ENCODE measurements around the gene CLK4.

The CLK4 gene

DNA sequence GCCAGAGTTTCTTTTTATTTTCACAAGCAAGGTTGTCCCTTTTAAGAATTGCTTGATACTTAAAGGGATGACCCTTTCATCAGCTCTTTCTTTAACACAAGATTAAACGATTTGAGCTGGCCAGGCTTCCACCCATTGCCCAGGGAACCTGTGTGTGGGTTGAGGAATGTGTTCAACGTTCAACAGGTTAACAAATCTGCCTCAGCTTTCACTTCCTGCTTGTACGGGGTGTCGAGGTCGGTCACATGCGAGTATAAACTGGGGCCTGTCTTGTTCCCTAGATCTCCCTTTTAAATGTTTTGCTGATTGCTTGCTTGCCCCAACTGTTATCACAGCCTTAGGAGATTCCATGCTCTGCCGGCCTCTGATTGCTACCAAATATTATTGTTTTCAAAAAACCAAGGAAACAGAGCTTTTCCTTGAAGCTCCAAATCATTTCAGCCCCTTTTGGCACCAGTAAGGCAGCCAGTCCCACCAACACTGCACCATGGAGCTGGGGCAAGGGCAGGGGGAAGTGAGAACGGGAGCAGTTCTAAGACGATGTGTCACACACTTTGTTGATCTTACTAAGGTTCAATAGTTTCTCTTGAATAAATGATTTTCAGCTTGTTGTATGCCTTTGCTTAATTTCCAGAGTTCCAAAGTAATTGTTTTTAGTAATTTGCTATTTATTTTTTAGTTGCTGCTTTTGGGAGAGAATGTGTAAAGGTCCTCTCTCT, 10.7 kb upstream of the CLK4 start:
- no peak for DNase-seq (ENCODE audit: low spot score)

- DNase-seq (ENCODE audit: low spot score): no peak
Observed at GRCh38 chr5:178632285-178632684, 5.4 kb upstream of the CLK4 start.

DNA sequence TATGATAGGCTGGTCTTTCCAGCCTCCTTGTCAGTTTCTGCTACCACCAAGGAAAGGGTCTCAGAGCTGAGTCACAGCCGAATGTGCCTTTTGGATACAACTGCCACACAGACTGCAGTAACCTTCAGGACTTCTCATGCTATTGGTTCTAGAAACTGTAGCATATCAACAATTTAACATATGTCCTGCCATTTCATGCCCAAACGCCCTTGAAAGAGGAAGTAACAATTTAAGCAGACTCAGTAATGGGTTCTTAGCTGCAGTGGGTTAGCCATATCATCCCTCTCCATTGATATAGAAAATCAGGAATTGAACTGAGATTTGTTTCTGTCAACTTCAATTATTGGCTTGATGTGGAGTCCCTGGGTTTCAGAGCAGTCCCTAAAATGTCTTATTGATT, 4.1 kb upstream of the CLK4 start:
- no peak for DNase-seq (ENCODE audit: low spot score)

DNA sequence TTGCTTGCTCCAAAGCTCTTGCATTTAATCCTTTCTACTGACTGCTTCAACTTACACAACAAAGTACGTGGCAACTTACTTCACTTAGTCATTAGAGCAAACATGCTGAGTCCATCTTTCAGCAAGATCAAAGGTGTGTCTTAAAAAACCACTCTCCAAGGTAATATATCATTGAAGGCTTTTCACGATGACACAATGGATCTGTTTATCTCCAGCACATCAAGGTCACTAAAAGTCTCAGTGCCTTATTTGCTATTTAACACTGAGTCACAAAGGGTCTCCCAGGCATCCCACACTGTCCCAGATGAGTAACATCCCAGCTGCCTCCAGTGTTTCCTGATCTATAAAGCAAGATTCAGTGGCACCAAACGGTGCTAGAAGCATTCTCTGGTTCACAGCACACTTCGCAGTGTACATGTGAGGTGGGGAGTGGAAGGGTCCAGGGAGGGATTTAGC, 3.7 kb upstream of the CLK4 start:
- DNase-seq (ENCODE audit: low spot score): no peak

- no peak for DNase-seq (ENCODE audit: low spot score)
Observed at GRCh38 chr5:178627259-178627598, 379 bp upstream of the CLK4 start.

GRCh38 chr5:178625679-178626483, 969 bp downstream of the CLK4 start:
- DNase-seq (ENCODE audit: low spot score): peak; percentile 34

DNA sequence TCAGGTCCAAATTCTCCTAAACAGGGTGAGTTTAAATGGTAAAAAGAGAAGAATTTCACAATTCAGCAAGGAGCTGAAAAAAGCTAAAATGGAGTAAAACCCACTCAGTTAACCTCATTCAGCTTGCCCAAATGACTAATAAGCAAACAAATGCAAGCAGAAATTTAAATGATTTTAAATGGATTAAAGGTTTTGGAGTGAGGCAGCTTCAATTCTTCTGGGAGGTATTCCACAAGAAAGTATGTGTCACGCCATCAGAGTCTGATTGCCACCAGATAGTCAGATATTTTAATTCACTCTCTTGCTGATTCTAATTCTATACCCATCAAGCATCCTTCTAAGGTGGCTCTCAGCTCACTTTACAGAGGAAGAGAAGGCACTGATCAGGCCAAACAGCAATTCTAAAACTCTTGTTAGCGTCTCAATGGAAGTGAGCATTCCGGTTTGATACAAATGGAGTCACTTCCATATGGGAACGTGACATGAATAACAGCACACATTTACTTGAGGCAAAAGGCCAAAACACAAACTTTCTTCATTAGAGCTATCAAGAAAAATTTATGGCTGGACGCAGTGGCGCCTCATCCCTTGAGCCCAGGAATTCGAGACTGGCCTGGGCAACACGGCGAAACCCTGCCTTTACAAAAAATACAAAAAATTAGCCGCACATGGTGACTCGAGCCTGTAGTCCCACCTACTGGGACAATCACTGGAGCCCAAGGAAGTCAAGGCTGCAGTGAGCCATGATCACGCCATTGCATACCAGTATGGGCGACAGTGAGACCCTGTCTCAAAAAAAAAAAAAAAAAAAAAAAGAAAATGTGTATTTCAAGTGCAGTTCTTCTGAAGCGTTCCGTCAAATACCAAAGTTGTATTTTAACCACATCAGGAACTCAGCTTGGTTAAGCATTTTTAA, 2.0 kb downstream of the CLK4 start:
- DNase-seq (ENCODE audit: low spot score): no peak

- DNase-seq (ENCODE audit: low spot score): no peak
Observed at GRCh38 chr5:178622679-178623247, 4.1 kb downstream of the CLK4 start.

GRCh38 chr5:178619390-178619789, 7.5 kb downstream of the CLK4 start:
- DNase-seq (ENCODE audit: low spot score): no peak

DNA sequence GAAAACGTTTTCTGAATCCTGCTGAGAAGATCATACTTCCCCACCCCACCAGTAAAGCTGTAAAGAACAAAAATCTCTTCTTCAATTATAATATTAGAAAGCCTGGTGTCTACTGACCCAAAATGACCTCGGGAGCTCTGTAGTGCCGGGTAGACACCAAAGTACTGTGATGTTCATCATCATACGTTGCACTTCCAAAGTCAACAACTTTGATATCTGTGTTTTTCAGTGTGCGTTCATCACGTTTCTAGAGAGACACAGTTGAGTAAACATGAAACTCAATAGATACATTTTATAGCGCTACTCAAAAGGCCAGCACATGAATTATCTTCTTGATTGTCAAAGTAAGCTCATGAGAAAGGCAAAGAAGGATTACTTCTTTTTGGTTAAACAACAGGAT, 14.6 kb downstream of the CLK4 start:
- DNase-seq (ENCODE audit: low spot score): no peak

- DNase-seq (ENCODE audit: low spot score): no peak
Observed at GRCh38 chr5:178606269-178606668, 20.6 kb downstream of the CLK4 start.

GRCh38 chr5:178605788-178606187, 21.1 kb downstream of the CLK4 start:
- no peak for DNase-seq (ENCODE audit: low spot score)

- DNase-seq (ENCODE audit: low spot score): no peak
Observed at GRCh38 chr5:178602752-178603151, 24.1 kb downstream of the CLK4 start.

- DNase-seq (ENCODE audit: low spot score): no peak
Observed at GRCh38 chr5:178595750-178596149, 31.1 kb downstream of the CLK4 start.

DNA sequence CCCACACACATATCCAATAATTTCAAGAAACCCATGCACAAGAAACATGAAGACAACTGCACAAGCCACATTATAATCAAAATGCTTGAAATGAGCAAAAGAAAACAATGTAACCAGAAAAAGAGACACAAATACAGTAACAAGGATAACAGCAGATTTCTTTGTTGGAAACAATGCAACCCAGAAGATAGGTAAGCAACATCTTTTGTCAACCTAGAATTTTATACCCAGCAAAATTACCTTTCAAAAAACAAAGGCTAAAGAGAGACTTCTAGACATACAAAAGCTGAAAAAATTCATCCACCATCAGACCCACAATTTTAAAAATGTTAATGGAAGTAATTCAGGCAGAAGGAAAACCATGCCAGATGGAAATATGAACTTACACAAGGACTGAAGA, 31.7 kb downstream of the CLK4 start:
- DNase-seq (ENCODE audit: low spot score): no peak

DNA sequence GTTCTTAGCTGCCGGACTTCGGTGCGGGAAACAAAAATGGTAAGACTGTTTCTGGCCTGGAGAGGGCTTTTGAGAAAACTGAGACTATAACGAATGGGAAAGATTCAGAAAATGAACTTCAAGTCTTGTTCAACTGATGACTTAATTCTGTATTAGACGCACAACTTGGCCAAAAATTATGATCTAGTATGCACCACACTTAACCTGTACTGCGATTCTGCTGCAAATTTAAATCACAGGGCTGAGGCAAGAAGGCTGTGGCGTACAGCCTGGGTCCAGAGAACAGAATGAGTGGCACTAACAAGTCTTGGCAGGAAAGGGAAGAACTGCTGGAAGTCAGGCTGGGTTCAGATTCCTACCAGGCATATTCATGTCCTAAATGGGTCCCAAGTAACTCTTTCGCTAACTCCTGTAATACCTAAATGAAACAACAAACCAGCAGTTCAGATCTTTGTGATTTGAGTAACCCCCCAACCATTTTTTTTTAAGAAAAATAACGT, 35.9 kb downstream of the CLK4 start:
- no peak for DNase-seq (ENCODE audit: low spot score)

- no peak for DNase-seq (ENCODE audit: low spot score)
Observed at GRCh38 chr5:178590141-178590923, 36.5 kb downstream of the CLK4 start, which contains the start of gene COL23A1. Gene COL23A1, minus strand, starts transcription at chr5:178590393.

DNA sequence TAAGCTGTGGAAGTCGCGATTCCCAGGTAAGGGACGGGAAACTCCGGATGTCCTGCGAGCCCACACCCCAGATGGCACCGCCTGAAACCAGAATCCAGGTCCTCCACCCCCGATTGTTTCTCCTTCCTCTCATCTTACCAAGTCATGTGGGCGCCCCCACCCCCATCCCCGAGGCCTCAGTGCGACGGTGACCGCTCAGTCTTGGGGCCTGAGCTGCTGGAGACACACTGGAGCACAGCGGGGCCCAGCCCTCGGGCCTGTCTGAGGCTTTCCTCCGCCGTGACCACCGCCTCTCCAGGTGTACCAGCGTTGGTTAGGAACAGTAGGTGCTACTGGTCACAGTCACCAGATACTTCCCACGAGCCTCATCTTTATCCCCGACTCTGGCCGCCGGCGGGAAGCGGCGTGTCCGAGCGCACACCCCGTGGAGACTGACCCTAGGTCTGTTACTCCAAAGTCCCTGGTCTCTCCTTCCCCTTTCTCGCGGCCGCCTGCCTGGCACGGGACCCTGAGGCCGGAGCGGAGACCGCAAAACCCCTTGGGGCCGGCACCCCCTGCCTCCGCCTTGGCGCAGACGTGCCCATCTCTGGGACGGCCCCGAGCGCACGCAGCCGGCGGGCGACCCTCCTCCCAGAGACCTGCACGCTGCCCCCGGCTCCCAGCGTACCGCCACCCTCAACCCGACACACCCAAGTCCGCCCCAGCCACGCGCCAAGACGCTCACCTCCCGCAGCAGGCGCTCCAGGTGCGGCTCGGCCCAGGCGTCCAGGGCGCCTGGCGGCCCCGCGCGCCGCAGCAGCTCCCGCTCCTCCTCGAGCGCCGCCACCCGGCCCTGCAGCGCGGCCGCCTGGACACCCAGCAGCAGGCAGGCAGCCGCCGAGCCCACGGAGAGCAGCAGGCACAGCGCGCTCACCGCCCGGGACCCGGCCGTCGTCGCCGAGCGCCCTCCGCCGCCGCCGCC, 37.4 kb downstream of the CLK4 start:
- DNase-seq (ENCODE audit: low spot score): no peak

DNA sequence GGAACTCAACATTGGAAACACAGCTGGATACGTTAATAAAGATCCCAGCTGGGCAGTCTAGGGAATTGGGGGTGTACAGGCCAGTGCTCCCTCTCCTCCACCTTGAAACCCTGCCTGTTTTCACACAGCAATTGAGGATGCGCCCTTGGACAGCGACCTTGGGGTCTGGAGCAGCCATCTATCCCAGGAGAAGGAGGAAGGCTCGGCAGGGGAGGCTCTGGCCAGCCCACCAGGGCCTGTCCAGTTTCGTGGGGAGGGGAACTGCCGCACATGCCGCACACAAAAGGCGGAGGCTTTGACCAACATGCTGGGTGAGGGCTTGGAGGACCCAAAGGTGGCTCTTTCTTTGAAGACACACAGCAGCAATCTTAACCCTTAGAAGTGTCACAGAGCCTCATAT, 38.1 kb downstream of the CLK4 start:
- no peak for DNase-seq (ENCODE audit: low spot score)

Data from putamen (tissue), 1 donor.